Stimulated activated CD8-positive, alpha-beta memory T cell treated with anti-CD3 and anti-CD28 coated beads, Interleukin-7, amount 100 ng/mL, for 24 hours (primary cell): Measurements from ENCODE around the gene ROR2.
"Not testable (repeated sequence)": the region's sequence is repeated elsewhere in the genome, so short reads cannot be mapped to it uniquely, and the experiment has no call there.

Experiments
- DNase-seq: peaks from one replicate; pipeline ENCODE4 v3.0.0-alpha.2; 2020; ENCODE audit warnings: low read depth

ROR2 gene

GRCh38 chr9:91567642-91568274 lies 382.3 kb downstream of the ROR2 start:
- DNase-seq: no peak

- no peak for DNase-seq
Observed at GRCh38 chr9:91564081-91564670, 385.9 kb downstream of the ROR2 start.

GRCh38 chr9:91562416-91562815 lies 387.6 kb downstream of the ROR2 start:
- DNase-seq: no peak

- DNase-seq: no peak
Observed at GRCh38 chr9:91560301-91560700, 389.7 kb downstream of the ROR2 start.

GRCh38 chr9:91558879-91559278 lies 391.1 kb downstream of the ROR2 start:
- DNase-seq: no peak

GRCh38 chr9:91558395-91558794 lies 391.6 kb downstream of the ROR2 start:
- no peak for DNase-seq

- DNase-seq: no peak
Observed at GRCh38 chr9:91557327-91557726, 392.7 kb downstream of the ROR2 start.

- DNase-seq: no peak
Observed at GRCh38 chr9:91555132-91555531, 394.9 kb downstream of the ROR2 start.

- DNase-seq: no peak
Observed at GRCh38 chr9:91549177-91549576, 400.9 kb downstream of the ROR2 start.

- no peak for DNase-seq
Observed at GRCh38 chr9:91547081-91547480, 402.9 kb downstream of the ROR2 start.

- no peak for DNase-seq
Observed at GRCh38 chr9:91546574-91546973, 403.5 kb downstream of the ROR2 start.

- DNase-seq: no peak
Observed at GRCh38 chr9:91541734-91542133, 408.3 kb downstream of the ROR2 start.

GRCh38 chr9:91540506-91540905 lies 409.5 kb downstream of the ROR2 start:
- DNase-seq: not testable (repeated sequence)

- DNase-seq: no peak
Observed at GRCh38 chr9:91536211-91536691, 413.8 kb downstream of the ROR2 start.

- no peak for DNase-seq
Observed at GRCh38 chr9:91534374-91534773, 415.7 kb downstream of the ROR2 start.

GRCh38 chr9:91533382-91533781 lies 416.6 kb downstream of the ROR2 start:
- DNase-seq: no peak

- no peak for DNase-seq
Observed at GRCh38 chr9:91532325-91532724, 417.7 kb downstream of the ROR2 start.

GRCh38 chr9:91530829-91531228 lies 419.2 kb downstream of the ROR2 start:
- DNase-seq: no peak

- no peak for DNase-seq
Observed at GRCh38 chr9:91522481-91522880, 427.5 kb downstream of the ROR2 start.

- DNase-seq: no peak
Observed at GRCh38 chr9:91519520-91520277, 430.3 kb downstream of the ROR2 start.

GRCh38 chr9:91518462-91518861 lies 431.6 kb downstream of the ROR2 start:
- DNase-seq: no peak

GRCh38 chr9:91517801-91518200 lies 432.2 kb downstream of the ROR2 start:
- DNase-seq: no peak

GRCh38 chr9:91517332-91517731 lies 432.7 kb downstream of the ROR2 start:
- DNase-seq: not testable (repeated sequence)
